GM18519 (cell line): ENCODE data around the gene FAM24B.
"Not testable (repeated sequence)": the region's sequence is repeated elsewhere in the genome, so short reads cannot be mapped to it uniquely, and the experiment has no call there.

Experiments
- ATAC-seq: cut with Tn5 transposase; IDR thresholded peaks from one replicate; pipeline ENCODE4 v1.9.1; 2021; ENCODE audit warnings: mild to moderate bottlenecking, moderate library complexity; ENCODE audit not compliant: unreplicated experiment, low FRiP score

The FAM24B gene

GRCh38 chr10:122879339-122880273 lies at the start of gene FAM24B:
FAM24B (minus strand) TSS chr10:122879581; CDS start chr10:122850515, 29,066 bp downstream.
- ATAC-seq = peak; percentile 63

GRCh38 chr10:122915700-122916099 lies 36.3 kb upstream of the FAM24B start:
- ATAC-seq = no peak

GRCh38 chr10:122911889-122912484 lies 32.6 kb upstream of the FAM24B start:
- ATAC-seq = no peak

GRCh38 chr10:122910310-122910709 lies 30.9 kb upstream of the FAM24B start, which contains the start of gene FAM24A:
FAM24A (plus strand) TSS chr10:122910610; CDS start chr10:122911635, 1,025 bp downstream.
- ATAC-seq = no peak

GRCh38 chr10:122903861-122904260 lies 24.5 kb upstream of the FAM24B start:
- ATAC-seq = not testable (repeated sequence)

- ATAC-seq = no peak
Measured at GRCh38 chr10:122894261-122894944, 15.0 kb upstream of the FAM24B start.

GRCh38 chr10:122884166-122884565 lies 4.8 kb upstream of the FAM24B start:
- no peak for ATAC-seq

- ATAC-seq = no peak
Measured at GRCh38 chr10:122882766-122883165, 3.4 kb upstream of the FAM24B start.

- ATAC-seq = no peak
Measured at GRCh38 chr10:122878799-122879338, 512 bp downstream of the FAM24B start.

- no peak for ATAC-seq
Measured at GRCh38 chr10:122877264-122877663, 2.1 kb downstream of the FAM24B start.

GRCh38 chr10:122876467-122876855 lies 2.9 kb downstream of the FAM24B start:
- ATAC-seq = no peak

GRCh38 chr10:122875843-122876466 lies 3.4 kb downstream of the FAM24B start:
- ATAC-seq = no peak

GRCh38 chr10:122871947-122872346 lies 7.4 kb downstream of the FAM24B start:
- not testable (repeated sequence) for ATAC-seq

GRCh38 chr10:122868768-122869167 lies 10.6 kb downstream of the FAM24B start:
- not testable (repeated sequence) for ATAC-seq

GRCh38 chr10:122866757-122867482 lies 12.5 kb downstream of the FAM24B start:
- ATAC-seq = not testable (repeated sequence)

- no peak for ATAC-seq
Measured at GRCh38 chr10:122864901-122865300, 14.5 kb downstream of the FAM24B start.

GRCh38 chr10:122864194-122864592 lies 15.2 kb downstream of the FAM24B start:
- no peak for ATAC-seq

- ATAC-seq = no peak
Measured at GRCh38 chr10:122863216-122864193, 15.9 kb downstream of the FAM24B start.
